HEK293 (cell line): ENCODE results near the gene PAK6.

Source experiments
- CTCF ChIA-PET: fragments of 350-600 bp; formaldehyde crosslinking; extraction: SDS; loops from one replicate; lab custom pipeline; 2021; ENCODE audit warnings: antibody characterized with exemption; lab: Yijun Ruan, JAX
- POLR2A ChIA-PET: fragments of 300-600 bp; formaldehyde crosslinking; extraction: SDS; loops from one replicate; lab custom pipeline; 2020; ENCODE audit warnings: antibody characterized with exemption, inconsistent platforms; lab: Yijun Ruan, JAX
- H3K27ac ChIP-seq: fragments of 200-500 bp; sonication (Bioruptor generic); 2 replicates; pipeline ENCODE4 v1.5.1; 2014; ENCODE audit warnings: low read depth, low read length, control low read depth, inconsistent platforms; ENCODE audit errors: extremely low read depth
- H3K36me3 ChIP-seq, 2 experiments: fragments of 200-500 bp in 1 of 2; sonication (Bioruptor generic) in 1 of 2; 1 replicate in 1 of 2; 2 replicates in 1 of 2; pipeline ENCODE4 v1.5.1; 2014 to 2017; ENCODE audit warnings: inconsistent platforms in 2 of 2, low read length in 2 of 2; ENCODE audit not compliant: control insufficient read depth in 2 of 2, insufficient read depth in 1 of 2
- H3K4me1 ChIP-seq: fragments of 200-500 bp; sonication (Bioruptor generic); 2 replicates; pipeline ENCODE4 v1.5.1; 2014; ENCODE audit warnings: mild to moderate bottlenecking, low read length, inconsistent platforms; ENCODE audit not compliant: control insufficient read depth, insufficient read depth
- H3K4me3 ChIP-seq: 2 replicates; pipeline ENCODE4 v1.5.1; 2011; ENCODE audit warnings: low read depth, mild to moderate bottlenecking, control low read depth, low read length, moderate library complexity
- H3K9me3 ChIP-seq: fragments of 200-500 bp; sonication (Bioruptor generic); 2 replicates; pipeline ENCODE4 v1.5.1; 2014; ENCODE audit warnings: low read depth, low read length, inconsistent platforms; ENCODE audit not compliant: control insufficient read depth, insufficient read depth
- GLI4 ChIP-seq: fragments of 450-650 bp; formaldehyde crosslinking; IDR thresholded peaks from 2 replicates; pipeline ENCODE4 v1.5.1; 2016; ENCODE audit warnings: missing biosample characterization, missing genetic modification characterization
- HIC1 ChIP-seq: fragments of 450-650 bp; formaldehyde crosslinking; IDR thresholded peaks from 2 replicates; pipeline ENCODE4 v1.5.1; 2016; ENCODE audit warnings: missing biosample characterization, missing genetic modification characterization
- PBX3 ChIP-seq: sonication (generic); formaldehyde crosslinking; IDR thresholded peaks from 2 replicates; pipeline ENCODE4 v1.8.1; 2022; ENCODE audit warnings: mild to moderate bottlenecking, moderate library complexity, missing genetic modification reagents
- ZBTB44 ChIP-seq: fragments of 450-650 bp; IDR thresholded peaks from 2 replicates; pipeline ENCODE4 v1.5.1; 2018; ENCODE audit warnings: missing biosample characterization, mild to moderate bottlenecking, missing genetic modification characterization
- ZBTB7A ChIP-seq: fragments of 450-650 bp; formaldehyde crosslinking; IDR thresholded peaks from 2 replicates; pipeline ENCODE4 v1.5.1; 2016; ENCODE audit warnings: low read depth, missing biosample characterization, missing genetic modification characterization
- ZFHX2 ChIP-seq: fragments of 450-650 bp; formaldehyde crosslinking; conservative IDR thresholded peaks from 2 replicates; pipeline ENCODE4 v1.5.1; 2016; ENCODE audit warnings: missing biosample characterization, missing genetic modification characterization
- ZFP37 ChIP-seq: fragments of 450-650 bp; formaldehyde crosslinking; IDR thresholded peaks from 2 replicates; pipeline ENCODE4 v1.5.1; 2016; ENCODE audit warnings: missing biosample characterization, missing genetic modification characterization
- ZNF148 ChIP-seq: fragments of 450-650 bp; formaldehyde crosslinking; IDR thresholded peaks from 2 replicates; pipeline ENCODE4 v1.5.0; 2017; ENCODE audit warnings: missing biosample characterization, missing genetic modification characterization, borderline replicate concordance
- ZNF18 ChIP-seq: fragments of 450-650 bp; formaldehyde crosslinking; IDR thresholded peaks from 2 replicates; pipeline ENCODE4 v1.5.1; 2016; ENCODE audit warnings: missing biosample characterization, missing genetic modification characterization
- ZNF2 ChIP-seq: fragments of 450-650 bp; formaldehyde crosslinking; IDR thresholded peaks from 2 replicates; pipeline ENCODE4 v1.5.1; 2016; ENCODE audit warnings: missing biosample characterization, missing genetic modification characterization
- ZNF302 ChIP-seq: fragments of 450-650 bp; formaldehyde crosslinking; IDR thresholded peaks from 2 replicates; pipeline ENCODE4 v1.5.1; 2016; ENCODE audit warnings: missing biosample characterization, missing genetic modification characterization, low read depth
- ZNF324 ChIP-seq: fragments of 450-650 bp; formaldehyde crosslinking; IDR thresholded peaks from 2 replicates; pipeline ENCODE4 v1.5.1; 2016; ENCODE audit warnings: missing biosample characterization, missing genetic modification characterization
- ZNF362 ChIP-seq: fragments of 450-650 bp; formaldehyde crosslinking; IDR thresholded peaks from 2 replicates; pipeline ENCODE4 v1.5.1; 2016; ENCODE audit warnings: missing biosample characterization, missing genetic modification characterization
- ZNF423 ChIP-seq: fragments of 450-650 bp; formaldehyde crosslinking; IDR thresholded peaks from 2 replicates; pipeline ENCODE4 v1.5.1; 2016; ENCODE audit warnings: missing biosample characterization, missing genetic modification characterization
- ZNF513 ChIP-seq: fragments of 450-650 bp; IDR thresholded peaks from 2 replicates; pipeline ENCODE4 v1.5.1; 2018; ENCODE audit warnings: missing biosample characterization, missing genetic modification characterization
- ZNF654 ChIP-seq: fragments of 450-650 bp; formaldehyde crosslinking; IDR thresholded peaks from 2 replicates; pipeline ENCODE4 v1.5.1; 2016; ENCODE audit warnings: low read depth, missing biosample characterization, missing genetic modification characterization
- ZNF843 ChIP-seq: fragments of 450-650 bp; formaldehyde crosslinking; IDR thresholded peaks from 2 replicates; pipeline ENCODE4 v1.5.1; 2016; ENCODE audit warnings: missing biosample characterization, missing genetic modification characterization
- ZXDB ChIP-seq: fragments of 450-650 bp; formaldehyde crosslinking; IDR thresholded peaks from 2 replicates; pipeline ENCODE4 v1.5.1; 2016; ENCODE audit warnings: missing biosample characterization, missing genetic modification characterization

Gene PAK6

GRCh38 chr15:40204100-40204499 is 34.8 kb upstream of the PAK6 start:
- ChIA-PET POLR2A (interaction anchor here (0.7 kb wide), 1 partner anchor 360 kb away, joined by 6 read pairs; no protein-coding TSS in a partner anchor), CTCF (interaction anchor here (1.0 to 1.8 kb wide), 4 partner anchors 13 to 159 kb away, joined by 3 to 13 read pairs (median 4); no protein-coding TSS in a partner anchor)
- no peak overlapping the region for H3K27ac ChIP-seq
- TF ChIP-seq ZXDB (tag by site-specific recombination): no peak
- no peak for TF ChIP-seq ZBTB7A
- no peak for TF ChIP-seq GLI4 (tag by site-specific recombination)
- TF ChIP-seq ZNF302 (tag by site-specific recombination): no peak
- TF ChIP-seq ZNF843 (tag by site-specific recombination): no peak
- TF ChIP-seq PBX3 (CRISPR knock-in tag): no peak
- TF ChIP-seq ZNF324 (tag by site-specific recombination): no peak
- TF ChIP-seq ZFHX2 (tag by site-specific recombination): no peak
- TF ChIP-seq ZNF513 (tag by site-specific recombination): no peak
- no peaks in the 10 kb centered on the region for H3K9me3 ChIP-seq
- peaks cover 47 to 60% of the 10 kb centered on the region in 2 experiments for H3K36me3 ChIP-seq
- no peak overlapping the region for H3K4me3 ChIP-seq
- H3K4me1 ChIP-seq: no peaks in the 10 kb centered on the region

- TF ChIP-seq ZNF362 (tag by site-specific recombination) (peak; percentile 52; the same call in 1 of the 2 replicates), ZNF654 (tag by site-specific recombination) (peak; percentile 75), ZFP37 (tag by site-specific recombination) (no peak), ZNF2 (tag by site-specific recombination) (peak; percentile 59; the same call in 1 of the 2 replicates)
- Histone ChIP-seq H3K4me3 (no peak overlapping the region), H3K9me3 (no peaks in the 10 kb centered on the region), H3K4me1 (no peaks in the 10 kb centered on the region), H3K27ac (no peak overlapping the region), H3K36me3 (peaks cover 35 to 78% of the 10 kb centered on the region in 2 experiments)
- ChIA-PET POLR2A (interaction anchor here (1.0 to 1.2 kb wide), 2 partner anchors 57 to 110 kb away, joined by 7 to 9 read pairs; no protein-coding TSS in a partner anchor), CTCF (interaction anchor here (0.5 to 7.5 kb wide), 41 partner anchors 9 to 1513 kb away, joined by 3 to 210 read pairs (median 4); partner anchors contain the start of genes PAK6 and PLCB2)
Observed at GRCh38 chr15:40217166-40217824, 21.6 kb upstream of the PAK6 start.

- CTCF ChIA-PET: interaction anchor here (0.6 to 7.5 kb wide), 5 partner anchors 40 to 199 kb away, joined by 3 to 210 read pairs (median 3); no protein-coding TSS in a partner anchor
- peaks cover 25 to 67% of the 10 kb centered on the region in 2 experiments for H3K36me3 ChIP-seq
- TF ChIP-seq ZNF148 (tag by site-specific recombination) (no peak), ZNF423 (no peak), ZNF18 (tag by site-specific recombination) (no peak), ZBTB44 (tag by site-specific recombination) (no peak), HIC1 (no peak)
Observed at GRCh38 chr15:40219801-40220200, 19.1 kb upstream of the PAK6 start.

More at GRCh38 chr15:40219801-40220200, 19.1 kb upstream of the PAK6 start:
- Histone ChIP-seq H3K4me3 (no peak overlapping the region), H3K27ac (no peak overlapping the region), H3K4me1 (no peaks in the 10 kb centered on the region), H3K9me3 (no peaks in the 10 kb centered on the region)
- POLR2A ChIA-PET: no interaction called here
